Activated T-cell treated with anti-CD3 and anti-CD28 coated beads, Interleukin-2, amount 50 U/mL, for 48 hours (primary cell): ENCODE data around the gene PARVB.
"Not testable (repeated sequence)": the region's sequence is repeated elsewhere in the genome, so short reads cannot be mapped to it uniquely, and the experiment has no call there.

Experiments used
- DNase-seq, 2 experiments: peaks; one replicate each; pipeline ENCODE4 v3.0.0-alpha.2; 2020

PARVB gene

DNA sequence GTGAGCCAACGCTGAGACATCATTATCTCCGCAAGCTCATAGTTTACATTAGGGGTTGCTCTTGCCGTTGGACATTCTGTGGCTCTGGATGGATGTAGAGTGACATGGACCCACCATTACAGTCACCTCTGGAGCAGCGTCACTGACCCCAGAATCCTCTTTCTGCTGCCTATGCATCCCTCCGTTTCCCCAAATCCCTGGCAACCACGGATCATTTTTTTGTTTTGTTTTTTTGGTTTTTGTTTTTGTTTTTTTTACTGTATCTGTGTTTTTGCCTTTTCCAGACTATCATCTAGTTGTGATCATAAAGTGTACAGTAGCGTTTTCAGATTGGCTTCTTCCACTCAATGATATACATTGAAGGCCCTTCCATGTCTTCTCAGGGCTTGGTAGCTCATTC, 4.0 kb downstream of the PARVB start:
- DNase-seq: no peak

DNA sequence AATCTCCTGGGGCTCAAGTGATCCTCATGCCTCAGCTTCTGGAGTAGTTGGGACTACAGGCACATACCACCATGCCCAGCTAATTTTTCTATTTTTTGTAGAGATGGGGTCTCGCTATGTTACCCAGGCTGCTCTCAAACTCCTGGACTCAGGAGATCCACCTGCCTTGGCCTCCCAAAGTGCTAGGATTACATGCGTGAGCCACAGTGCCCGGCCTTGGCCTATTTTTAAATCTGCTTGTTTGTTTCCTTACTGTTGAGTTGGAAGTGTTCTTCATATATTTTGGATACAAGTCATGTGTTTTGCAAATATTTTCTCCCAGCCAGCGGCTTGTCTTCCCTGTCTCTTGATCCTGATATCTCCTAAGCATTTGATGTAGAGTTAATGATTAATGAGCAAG, 5.0 kb downstream of the PARVB start:
- DNase-seq: no peak

- DNase-seq: no peak
Measured at GRCh38 chr22:44030051-44030701, 6.1 kb downstream of the PARVB start.

- DNase-seq: no peak
Measured at GRCh38 chr22:44030702-44031082, 6.6 kb downstream of the PARVB start.

DNA sequence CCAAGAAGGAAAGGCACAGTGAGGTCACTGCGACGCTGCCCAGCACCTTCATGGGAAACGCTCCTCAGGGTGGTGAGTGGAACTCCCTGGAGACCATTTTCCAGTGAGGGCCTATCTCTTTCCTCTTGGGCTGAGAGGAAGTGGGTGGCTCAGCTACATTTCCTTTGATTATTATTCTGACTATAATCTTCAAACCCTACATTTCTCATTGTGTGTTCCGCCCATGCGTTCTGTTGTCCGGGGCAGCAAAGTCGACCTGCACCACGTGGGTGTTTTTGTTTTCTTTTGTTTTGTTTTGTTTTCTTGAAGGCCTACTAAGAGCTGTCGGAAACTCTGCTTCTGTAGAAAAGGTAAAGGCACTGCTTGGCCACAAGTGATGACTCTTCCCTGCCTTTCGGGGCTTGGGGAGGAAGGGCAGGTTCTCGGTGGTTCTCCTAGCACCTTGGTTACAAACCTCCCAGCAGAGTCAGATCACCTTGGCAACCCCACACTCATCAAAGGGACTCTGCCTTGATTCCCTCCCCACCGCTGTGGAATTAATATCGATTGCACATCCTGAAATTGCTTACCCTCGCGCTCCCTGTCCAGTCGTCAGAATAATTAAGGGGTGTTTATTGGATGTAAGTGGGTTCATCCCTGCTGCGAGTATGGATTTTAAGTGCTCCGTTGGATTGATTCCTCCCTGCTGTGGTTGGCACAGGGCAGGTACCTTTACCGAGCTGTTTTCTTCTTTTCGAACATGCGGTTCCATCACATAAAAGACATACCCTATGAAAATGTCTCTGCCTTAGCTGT, 7.3 kb downstream of the PARVB start:
- DNase-seq: peak; percentile 24 to 42

- DNase-seq: no peak
Measured at GRCh38 chr22:44032126-44032730, 8.1 kb downstream of the PARVB start.

- no peak for DNase-seq
Measured at GRCh38 chr22:44033287-44033686, 9.2 kb downstream of the PARVB start.

DNA sequence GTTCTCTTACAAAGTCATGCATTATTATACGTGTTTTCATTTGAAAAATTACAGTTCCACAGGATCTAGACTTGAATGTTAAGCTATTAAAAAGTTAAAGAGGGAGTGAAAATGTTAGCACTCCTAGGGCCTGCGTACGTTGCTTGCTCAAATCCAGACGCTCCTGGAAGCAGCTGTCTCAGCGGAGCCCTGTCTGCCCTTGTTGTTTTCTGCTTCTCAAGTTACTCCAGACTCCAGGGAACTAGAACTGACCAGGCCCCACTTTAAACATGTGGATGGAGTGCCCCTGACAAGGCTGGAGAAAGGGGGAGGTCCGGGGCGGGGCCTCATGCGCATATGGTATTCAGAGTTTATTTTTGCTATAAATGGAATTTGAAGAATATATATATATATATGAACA, 9.6 kb downstream of the PARVB start:
- no peak for DNase-seq

GRCh38 chr22:44037519-44038375, 13.6 kb downstream of the PARVB start:
- no peak for DNase-seq

DNA sequence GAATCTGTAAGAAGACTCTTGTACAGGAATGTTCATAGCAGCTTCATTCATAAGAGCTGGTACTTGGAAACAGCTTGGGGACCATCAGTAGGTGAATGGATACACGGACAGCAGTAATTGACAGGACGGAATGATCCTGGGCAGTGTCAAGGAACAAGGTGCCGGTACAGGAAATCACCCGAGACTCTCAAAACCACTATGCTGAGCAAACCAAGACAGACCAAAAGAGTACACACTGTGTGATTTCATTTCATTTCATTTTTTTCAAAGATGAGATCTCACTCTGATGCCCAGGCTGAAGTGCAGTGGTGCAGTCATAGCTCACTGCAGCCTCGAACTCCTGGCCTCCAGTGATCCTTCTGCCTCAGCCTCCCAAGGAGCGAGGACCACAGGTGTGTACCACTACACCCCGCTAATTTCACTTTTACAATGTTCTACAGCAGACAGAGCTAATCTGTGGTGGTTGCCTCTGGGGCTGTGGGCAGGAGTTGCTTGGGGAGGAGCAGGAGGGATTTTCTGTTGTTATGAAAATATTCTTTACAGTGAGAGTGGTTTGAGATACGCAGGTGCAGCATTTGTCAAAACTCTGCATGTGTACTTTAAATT, 15.6 kb downstream of the PARVB start:
- DNase-seq: no peak

- DNase-seq: no peak
Measured at GRCh38 chr22:44042249-44043218, 18.4 kb downstream of the PARVB start.

GRCh38 chr22:44045145-44045544, 21.0 kb downstream of the PARVB start:
- DNase-seq: no peak

DNA sequence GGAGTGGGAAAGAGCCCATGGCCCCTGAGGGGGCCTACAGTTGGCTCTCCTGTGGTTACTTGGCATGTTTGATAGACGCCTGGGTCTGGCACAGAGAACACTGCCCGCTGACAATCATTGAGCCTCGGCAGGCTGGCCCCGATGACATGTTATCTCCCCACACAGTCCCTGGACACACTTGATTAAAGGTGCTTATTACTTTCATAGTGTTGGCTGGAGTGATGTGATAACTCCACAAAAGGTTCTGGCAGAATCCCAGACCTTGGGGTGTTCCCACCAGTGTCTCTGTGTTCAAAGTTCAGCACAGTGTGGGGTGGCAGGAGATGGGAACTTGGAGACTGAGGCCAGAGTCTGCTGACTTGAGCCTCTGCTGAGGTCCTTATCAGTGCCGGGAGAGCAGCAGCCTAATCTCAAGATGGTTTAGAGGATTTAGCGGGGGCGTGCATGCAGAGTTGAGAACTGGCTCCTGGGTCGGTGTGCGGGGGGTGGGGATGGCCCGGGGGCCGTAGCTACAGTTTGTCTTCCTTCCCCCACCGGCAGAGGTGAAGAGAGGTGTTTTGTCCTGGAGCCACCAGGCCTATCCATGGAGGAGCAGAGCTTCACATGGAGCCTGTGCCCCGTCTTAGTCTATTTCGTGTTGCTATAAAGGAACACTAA, 22.5 kb downstream of the PARVB start:
- DNase-seq: no peak

DNA sequence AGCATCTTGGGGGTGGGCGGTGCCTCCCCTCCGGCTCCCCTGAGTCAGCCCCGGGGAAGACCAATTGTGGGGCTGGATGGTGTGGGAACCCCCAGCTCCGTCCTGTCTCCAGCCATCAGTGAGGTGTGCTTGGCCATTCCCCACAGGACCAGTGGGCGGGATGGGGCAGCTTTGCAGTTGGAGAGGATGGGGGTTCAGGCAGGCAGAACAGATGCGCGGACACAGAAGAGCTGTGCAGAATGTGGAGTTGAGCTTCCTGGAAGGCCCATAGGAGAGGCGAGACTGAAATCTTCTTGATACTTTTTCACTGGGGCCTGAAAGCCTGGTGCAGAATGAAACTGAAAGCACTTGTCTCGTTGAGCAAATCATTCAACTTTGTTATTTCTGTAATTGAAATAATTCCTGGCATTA, 23.8 kb downstream of the PARVB start:
- DNase-seq: no peak

DNA sequence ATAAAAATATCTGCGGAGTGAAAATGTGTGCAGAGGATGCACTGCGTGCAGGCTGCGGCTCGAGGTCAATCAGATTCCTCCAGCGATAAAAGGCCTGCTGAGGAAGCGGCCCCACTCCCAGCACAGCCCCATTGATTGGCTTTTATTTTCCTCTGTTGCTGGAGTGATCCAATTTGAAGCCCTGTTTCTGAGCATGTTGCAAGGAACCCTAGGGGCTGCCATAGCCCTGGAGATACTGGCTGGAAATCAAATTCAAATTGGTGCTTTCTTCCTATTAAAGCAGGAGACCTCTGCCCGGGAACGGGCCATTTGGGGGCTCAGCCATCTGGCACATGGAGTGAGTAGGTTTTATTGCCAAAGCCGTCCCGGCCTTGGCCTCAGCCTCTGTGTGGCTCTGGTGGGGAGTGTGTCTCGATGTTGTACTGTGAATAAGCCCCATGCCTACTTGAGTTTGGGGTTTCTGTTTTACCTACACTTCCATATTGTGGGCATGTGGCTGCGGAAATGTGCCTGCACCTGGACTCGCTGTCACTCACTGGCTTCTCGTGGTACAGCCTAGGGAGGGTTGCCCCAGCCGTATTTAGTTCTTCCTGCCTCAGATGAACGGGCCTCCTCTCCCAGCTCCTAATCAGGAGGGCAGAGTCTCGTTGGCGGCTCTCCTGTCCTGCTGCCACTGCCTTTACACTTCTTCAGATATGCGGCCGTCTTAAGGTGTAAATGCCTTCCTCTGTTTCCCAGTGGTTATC, 25.6 kb downstream of the PARVB start:
- no peak for DNase-seq

DNA sequence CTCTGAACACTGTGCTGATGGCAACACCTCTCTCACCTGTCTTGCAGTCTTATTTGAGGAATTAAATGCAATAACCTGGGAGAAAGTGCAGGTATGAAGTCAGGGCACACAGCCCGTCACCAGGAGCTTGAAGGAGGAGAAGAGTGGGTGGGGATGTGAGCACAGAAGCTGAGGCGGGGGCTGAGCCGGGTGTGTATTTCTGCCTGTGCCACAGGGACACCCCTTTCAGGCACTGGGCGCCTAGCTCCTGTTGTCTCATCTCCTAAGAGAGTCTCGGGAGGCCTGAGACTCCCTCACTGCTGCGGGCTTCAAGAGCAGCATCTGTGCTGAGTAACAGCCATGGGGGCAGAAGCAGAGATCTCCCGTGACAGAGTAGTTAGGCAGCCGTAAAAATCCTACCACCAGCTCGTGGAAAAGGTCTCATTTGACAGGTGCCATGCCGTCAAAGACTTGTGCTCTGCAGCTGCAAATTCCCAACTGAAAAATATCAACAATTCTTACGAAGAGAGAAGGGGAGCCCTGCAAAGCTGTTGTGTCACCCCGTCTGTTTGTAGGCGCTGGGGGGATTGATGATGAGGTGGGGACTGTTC, 26.8 kb downstream of the PARVB start:
- DNase-seq: no peak

DNA sequence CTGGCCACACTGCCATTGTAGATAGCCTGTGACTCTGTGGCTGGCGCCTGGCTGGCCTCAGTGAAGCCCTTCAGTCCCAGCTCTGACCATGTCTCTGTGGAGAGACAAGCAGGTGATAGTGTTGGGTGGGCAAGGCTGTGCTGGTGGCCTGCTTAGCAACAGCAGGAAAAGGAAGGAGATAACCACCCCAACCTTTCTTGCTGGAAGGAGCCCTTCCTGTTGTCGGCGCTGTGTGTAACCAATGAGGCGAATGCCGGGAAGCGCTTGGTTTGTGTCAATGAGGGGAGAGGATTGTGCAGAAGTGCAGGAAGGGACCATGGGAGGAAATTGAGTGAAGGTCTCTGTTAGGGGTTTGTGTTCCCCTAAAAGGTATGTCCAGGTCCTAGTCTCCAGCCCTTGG, 27.3 kb downstream of the PARVB start:
- DNase-seq: no peak

DNA sequence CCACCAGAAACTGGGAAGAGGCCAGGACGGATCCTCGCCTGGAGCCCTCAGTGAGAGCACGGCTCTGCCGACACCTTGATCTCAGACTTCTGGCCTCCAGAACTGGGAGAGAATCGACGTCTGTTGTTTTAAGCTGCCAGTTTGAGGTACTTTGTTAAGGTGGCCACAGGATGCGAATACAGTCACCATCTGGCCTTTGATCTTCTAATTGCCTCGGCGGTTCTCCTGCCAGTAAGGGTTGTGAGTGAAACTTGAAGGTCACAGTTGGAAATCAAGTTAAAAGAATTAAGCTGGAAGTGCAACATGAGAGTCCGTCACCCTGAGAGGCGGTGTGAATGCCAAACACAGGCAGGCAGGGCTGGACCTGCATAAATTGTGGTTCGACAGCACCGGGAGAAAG, 27.9 kb downstream of the PARVB start:
- DNase-seq: no peak

- DNase-seq: no peak
Measured at GRCh38 chr22:44055805-44056204, 31.7 kb downstream of the PARVB start.

DNA sequence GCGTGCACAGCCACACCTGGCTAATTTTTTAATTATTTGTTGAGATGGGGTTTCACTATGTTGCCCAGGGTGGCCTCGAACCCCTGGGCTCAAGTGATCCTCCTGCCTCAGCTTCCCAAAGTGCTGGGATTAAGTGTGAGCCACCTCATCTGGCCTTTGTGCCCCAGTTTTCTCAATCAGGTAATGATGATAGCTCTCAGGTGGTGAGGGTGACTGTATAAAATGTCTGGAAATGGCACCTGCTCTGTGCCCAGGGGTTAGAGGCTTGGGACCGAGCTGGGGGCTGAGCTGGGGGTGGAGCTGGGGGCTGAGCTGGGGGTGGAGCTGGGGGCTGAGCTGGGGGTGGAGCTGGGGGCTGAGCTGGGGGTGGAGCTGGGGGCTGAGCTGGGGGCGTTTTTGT, 32.5 kb downstream of the PARVB start:
- not testable (repeated sequence) for DNase-seq
